Pulmonary artery endothelial cell (primary cell): ENCODE results near the gene NFATC2. TPM values are rescaled to one million over a fixed set of nuclear protein-coding genes. Genes with fewer than 3 reads are reported as not detected.
A peak's percentile ranks its signal among the peaks of the same experiment; 100 is the strongest.
"Not testable (repeated sequence)": the region's sequence is repeated elsewhere in the genome, so short reads cannot be mapped to it uniquely, and the experiment has no call there.

Experiments used
- DNase-seq: peaks from one replicate; pipeline ENCODE4 v3.0.0-alpha.2; 2011; ENCODE audit warnings: low read depth, low spot score
- total RNA-seq: library from RNA; depleted of rRNA; stranded (reverse); fragments of >200 nt; gene quantifications from 2 replicates; pipeline ENCODE4 v1.2.3, GENCODE V29; 2014

Gene NFATC2
- total RNA-seq, 1 donor from 2014 or later = 1.6 TPM

DNA sequence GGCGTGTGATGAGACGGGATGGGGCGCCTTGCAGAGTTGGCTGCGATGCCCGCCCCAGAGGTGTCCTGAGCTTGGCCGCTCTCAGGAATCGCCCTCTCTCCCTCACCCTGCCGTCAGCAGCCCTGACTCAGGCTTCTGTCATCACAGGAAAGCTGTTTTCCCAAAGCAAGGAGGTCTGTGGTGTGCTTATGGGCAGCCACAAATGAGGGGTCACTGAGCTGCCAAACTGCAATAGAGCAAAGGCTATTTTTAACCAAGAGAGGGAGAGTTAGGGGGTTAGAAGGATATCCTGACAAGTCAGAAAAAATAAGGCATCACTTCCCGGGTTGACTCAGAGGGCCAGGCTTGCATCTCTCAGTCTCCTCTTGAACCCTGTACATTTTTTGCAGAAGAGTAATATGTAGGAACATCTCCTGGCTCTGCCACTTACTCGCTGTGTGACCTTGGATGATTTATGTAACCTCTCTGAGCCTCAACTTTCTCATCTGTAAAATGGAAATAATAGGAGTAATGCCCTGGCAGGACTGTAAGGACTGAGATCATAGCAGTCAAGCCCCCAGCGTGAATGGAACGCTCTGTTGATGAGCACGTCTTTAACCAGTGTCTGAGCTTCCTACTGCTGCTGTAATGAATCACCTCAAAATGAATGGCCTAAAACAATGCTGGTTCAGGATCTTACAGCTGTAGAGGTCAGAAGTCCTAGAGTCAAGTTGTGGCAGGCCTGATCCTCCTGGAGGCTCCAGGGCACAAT is 181.9 kb downstream of the NFATC2 start:
- DNase-seq = peak; percentile 96

DNA sequence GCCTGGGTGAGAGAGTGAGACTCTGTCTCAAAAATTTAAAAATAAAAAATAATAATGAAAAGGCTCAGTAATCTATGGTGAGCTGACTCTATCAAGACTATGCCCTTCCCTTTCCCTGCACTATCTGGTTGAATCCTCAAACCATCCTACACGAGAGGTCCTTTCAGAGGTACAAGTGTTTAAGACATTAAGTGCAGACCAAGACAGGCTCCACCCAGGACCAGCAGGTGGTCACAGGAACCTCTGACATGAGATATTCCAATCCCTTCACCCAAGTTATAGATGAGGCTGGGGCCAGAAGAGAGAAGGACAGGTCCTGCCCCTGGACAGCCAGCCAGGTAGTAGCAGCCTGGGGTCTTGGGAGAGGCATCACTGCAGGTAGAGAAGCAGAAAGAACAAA is 182.6 kb downstream of the NFATC2 start:
- DNase-seq = no peak

DNA sequence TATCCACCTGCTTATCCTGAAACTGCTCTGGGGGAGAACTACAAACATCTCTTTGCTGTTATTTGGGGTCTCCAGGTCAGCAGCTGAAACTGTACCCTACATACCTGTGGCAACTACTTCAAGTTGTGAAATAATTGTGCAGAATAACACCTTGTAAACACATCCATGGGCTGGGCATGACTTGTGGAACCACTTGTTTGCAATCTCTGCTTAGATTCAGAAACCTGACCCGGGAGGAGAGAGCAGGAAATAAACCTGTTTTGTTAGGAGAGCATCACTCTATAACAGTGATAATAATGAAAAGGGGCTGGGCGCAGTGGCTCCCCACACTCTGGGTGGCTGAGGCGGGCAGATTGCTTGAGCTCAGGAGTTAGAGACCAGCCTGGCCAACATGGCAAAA is 183.1 kb downstream of the NFATC2 start:
- DNase-seq = no peak

DNA sequence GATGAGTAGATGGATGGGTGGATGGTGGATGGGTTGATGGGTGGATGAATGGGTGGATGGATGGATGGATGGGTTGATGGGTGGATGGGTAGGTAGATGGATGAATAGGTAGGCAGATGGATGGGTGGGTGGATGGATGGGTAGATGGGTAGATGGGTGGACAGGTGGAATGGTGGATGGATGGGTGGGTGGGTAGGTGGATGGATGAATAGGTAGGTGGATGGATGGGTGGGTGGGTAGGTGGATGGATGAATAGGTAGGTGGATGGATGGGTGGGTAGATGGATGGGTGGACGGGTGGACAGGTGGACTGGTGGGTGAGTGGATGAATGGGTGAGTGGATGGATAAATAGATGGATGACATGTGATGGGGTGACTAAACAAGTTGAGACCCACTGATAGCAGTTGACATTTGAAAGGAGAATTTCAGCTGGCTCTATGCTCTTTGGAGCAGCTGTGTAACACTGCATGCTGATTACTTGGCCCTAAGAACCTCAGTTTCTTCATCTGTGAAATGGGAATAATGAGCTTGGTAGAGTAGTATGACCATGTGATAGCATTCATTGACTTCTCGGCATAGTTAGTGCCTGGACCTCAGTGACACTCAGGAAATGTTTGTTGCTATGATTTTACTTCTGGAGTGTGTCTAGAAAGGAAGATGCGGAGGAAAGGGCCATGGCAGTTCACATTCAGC is 184.3 kb downstream of the NFATC2 start:
- no peak for DNase-seq

DNA sequence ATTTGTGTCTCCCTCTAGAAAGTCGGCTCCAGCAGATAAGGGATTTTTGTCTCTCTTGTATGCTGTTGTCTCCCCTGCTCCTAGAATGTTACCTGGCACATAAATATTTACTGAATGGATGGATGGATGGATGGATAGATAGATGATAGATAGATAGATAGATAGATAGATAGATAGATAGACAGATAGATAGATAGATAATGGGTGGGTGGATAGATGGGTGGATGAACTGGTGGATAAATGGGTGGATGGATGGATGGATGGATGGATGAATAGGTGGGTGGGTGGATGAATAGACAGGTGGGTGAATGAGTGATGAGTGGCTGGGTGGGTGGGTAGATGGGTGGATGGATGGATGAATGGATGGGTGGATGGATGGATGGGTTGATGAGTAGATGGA is 185.0 kb downstream of the NFATC2 start:
- DNase-seq = no peak

DNA sequence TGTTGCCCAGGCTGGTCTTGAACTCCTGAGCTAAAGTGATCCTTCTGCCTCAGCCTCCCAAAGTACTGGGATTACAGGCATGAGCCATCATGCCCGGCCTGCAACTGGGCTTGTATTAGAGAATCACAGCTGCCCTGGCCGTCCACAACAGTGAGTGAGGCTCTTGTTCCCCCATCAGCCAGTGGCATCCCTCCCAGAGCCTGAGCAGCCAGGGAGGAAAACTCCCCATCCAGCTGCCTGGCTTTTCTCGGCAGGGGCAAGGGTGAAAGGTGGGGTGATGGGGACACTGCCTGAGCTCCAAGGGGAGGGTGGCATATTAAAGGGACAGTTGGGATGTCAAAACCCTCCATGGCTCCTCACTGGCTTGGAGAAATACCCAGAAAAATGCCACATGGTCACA is 185.6 kb downstream of the NFATC2 start:
- no peak for DNase-seq

DNA sequence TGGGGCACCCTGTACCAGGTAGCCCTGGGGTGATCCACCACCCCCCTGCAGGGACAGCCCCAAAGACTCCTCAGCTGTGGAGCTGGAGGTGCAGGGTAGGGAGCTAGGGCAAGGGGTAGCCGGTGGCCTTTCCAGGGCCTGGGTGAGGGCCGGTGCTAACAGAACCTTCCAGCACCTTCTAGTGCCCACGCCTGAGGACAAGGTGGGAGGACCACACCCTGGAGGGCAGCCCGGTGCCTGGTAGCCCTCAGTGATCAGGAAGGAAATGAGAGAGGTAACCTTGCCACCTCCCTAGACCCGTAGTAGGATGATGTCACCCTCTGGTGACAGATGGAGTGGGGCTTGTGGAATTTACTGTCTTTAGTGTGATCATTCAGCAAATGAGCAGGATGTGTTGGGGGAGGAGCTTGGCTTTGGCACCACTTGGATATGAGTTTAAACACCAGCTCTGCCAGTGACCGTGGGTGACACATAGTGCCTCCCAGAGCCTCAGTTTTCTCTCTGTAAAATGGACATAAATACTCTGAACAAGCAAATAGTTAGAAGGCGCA is 187.7 kb downstream of the NFATC2 start:
- no peak for DNase-seq

DNA sequence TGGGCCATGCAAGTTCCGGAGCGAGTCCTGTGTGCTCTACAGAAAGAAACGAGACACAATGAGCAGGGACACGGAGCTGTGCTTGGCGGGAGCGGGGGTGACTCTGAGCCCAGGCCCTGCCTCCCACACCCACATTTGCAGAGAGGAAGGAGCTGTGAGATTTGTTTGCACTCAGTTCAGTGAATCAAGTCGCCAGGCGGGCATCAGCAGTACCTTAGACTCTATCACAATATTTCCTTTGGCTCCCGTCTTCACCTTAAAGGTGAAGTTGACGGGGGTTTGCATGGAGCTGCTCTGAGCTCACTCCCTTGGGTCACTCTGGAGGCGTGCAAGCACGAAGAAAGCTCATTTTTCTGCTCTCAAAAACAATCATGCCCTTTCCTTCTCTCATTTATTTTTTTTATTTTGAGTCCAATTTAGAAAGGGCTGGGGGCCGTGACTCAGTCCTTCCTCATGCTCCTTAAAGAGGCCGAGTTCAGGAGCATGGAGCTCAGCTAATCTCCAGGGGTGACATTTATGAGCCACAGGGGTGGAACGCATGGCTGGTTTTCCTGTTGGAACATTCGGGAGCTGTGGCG is 188.2 kb downstream of the NFATC2 start:
- DNase-seq = no peak

DNA sequence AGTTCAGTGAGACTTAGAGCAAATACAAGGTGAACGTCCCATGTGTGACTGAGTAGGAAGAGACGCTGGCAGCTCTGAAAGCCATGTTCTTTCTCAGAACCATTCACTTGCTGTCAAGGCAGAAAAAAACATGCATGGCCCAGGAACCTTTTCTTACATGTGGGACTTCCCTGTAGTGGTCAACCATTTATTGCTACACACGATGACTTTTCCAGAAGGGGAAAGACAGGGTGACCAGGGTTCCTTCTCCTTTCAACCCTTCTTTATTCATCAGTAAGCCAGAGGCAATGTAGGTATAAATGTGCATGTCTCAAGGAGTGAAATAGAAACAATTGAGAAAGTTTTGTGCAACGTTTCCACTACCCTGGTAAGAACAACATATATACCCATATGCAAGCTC is 189.0 kb downstream of the NFATC2 start:
- no peak for DNase-seq

DNA sequence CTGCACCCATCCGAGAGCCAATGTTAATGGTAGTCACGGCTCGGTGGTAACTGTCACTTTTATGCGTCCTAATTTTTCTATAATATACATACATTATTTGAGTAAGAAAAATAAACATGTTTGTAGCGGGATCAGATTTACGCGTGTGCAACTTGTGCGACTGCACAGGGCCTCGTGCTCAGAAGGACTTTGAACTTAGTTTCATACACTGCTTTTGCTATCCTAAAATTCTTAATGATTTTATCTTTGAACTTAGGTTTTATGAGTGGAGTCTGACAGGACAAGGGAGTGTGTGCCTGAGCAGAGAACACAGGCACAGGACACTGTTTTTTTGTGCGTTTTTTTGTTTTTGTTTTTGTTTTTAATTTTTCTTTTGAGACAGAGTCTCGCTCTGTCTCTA is 189.7 kb downstream of the NFATC2 start:
- no peak for DNase-seq

DNA sequence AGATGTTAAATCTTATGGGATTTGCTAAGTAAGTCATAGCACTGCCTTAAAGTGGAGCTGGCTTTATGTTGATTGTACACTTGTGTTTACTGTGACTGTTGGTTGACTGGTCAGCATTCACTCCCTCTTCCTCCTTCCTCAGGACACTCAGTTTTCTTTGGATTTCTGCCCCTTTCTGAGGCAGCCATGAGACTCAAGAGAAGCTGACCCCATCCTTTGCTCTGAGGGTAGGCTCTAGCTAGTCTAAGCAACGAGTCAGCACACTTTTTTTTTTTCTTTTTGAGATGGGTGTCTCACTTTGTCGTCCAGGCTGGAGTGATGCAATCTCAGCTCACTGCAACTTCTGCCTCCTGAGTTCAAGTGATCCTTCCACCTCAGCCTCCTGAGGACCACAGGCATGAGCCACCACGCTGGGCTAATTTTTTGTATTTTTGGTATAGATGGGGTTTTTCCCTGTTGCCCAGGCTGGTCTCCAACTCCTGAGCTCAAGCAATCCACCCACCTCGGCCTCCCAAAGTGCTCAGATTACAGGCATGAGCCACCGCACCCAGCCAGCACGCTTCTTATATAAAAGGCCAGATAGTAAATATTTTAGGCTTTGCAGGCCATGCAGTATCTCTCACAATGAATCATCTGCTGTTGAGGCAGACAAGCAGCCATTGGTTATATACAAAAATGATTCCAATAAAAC is 191.4 kb downstream of the NFATC2 start:
- no peak for DNase-seq

DNA sequence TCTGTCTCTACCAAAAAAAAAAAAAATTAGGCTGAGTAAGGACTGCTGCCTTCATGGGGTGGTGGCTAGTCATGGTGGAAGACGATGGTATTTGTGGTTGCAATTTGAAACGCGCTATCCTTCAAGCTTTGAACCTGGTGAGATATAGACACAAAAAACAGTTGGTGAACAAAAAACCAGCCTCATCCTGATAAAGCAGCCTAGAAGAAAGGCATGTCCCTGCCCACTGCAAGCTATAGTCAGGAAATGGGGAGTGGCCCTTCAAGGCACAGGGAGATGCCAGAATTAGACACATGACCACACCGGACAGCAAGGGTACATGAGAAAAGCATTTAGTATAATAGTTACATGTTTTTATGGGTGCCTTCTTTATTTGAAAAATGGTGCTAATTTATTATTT is 193.6 kb downstream of the NFATC2 start:
- no peak for DNase-seq

DNA sequence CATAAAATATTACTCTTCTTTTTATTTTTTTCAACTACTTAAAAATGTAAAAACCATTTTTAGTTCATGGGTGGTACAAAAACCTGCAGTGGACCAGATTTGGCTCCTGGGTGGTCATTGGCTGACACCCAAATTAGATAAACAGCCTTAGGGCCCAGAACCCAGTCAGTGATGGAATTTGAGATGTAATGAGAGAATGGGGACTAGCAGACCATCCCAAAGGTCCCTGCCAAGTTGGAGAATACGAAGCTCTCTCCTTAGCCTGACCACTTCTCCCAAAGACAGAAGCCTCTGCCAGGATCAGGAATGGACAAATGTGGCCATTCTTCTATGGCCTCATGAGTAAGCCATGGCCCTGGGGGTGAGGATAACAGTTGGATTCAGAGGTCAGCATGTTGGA is 194.7 kb downstream of the NFATC2 start:
- no peak for DNase-seq

DNA sequence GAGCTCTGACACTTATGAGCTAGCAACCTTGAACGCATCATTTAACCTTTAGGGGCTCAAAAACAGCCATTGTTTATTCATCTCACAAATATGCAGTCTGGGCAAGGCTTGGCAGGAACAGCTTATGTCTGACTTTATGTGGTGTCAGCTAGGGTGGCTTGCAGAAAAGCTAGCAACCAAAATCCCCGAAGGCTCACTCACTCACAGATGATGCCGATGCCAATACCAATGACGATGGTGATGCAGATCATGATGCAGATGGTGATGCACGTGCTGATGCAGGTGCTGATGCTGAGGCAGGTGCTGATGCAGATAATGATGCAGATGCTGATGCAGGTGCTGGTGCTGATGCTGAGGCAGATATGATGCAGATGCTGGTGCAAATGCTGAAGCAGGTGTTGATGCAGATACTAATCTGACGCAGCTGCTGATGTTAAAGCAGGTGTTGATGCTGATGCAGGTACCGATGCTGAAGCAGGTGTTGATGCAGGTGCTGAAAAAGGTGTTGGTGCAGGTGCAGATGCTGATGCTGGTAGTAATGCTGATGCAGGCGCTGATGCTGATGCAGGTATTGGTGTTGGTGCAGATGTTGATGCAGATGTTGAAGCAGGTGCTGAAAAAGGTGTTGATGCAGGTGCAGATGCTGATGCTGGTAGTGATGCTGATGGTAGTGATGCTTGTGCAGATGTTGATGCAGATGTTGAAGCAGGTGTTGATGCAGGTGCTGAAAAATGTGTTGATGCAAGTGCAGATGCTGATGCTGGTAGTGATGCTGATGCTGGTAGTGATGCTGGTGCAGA is 195.6 kb downstream of the NFATC2 start:
- DNase-seq = no peak

DNA sequence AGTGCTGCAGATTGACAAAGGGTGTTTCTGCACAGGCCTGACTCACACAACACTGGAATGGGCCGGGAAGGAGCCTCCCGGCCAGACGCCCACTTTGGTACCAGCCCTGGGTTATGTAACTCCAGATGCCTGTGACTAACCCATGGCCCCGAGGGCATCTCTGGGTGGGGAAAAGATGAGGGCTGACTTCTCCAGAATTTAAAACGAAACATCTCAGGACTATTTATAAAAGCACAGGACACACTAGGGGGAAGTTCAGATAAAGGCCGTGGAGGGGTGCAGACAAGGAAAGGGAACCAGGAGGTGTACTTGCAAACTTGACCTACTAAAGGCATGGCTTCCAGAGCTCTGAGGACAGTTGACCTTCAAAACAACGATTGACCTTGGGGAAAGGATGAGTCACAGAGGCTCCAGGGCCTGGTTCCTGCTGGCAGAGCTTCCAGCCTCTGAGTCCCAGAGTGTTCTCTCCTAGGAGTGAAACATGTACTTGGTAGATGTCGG is 196.9 kb downstream of the NFATC2 start:
- DNase-seq = no peak

DNA sequence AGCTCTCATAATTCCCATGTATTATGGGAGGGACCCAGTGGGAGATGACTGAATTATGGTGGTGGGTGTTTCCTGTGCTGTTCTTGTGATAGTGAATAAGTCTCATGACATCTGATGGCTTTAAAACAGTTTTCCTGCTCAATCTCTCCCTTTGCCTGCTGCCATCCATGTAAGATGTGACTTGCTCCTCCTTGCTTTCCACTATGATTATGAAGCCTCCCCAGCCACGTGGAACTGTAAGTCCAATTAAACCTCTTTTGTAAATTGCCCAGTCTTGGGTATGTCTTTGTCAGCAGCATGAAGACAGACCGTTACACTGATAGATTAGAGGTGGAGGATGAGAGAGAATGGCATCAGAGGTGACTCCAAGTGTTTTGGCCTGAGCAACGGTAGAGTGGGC is 198.7 kb downstream of the NFATC2 start:
- not testable (repeated sequence) for DNase-seq

DNA sequence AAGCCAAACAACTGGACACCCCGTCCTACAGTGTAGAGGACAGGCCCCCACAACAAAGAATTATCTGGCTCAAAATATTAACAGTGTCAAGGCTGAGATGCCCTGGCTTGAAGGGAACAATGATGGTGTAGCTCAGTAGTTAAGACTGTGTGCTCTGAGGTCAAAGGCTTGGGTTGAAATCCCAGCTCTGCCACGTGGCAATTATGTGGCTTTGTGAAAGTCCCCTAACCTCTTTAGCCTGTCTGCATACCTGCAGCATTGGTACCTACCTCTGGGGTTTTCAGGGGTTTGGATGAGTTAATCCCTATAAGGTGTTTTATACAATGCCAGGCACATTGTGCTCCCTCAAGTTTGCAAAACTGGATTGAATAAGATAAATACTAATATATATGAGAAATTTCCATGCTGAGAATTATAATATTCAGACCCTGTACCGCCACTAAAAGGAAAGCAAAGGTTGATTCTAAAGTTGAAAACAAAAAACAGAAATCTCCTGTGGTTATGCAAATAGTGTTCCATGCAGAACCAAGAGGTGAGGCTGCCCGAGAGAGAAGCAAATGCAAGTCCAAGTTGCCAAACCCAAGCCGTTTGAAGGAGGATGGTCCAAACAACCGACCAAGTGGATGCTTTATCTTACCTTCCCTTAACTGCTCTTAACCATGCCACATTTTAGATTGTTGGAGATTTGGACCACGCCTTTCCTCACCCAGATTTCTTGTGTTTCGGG is 199.8 kb downstream of the NFATC2 start:
- no peak for DNase-seq

DNA sequence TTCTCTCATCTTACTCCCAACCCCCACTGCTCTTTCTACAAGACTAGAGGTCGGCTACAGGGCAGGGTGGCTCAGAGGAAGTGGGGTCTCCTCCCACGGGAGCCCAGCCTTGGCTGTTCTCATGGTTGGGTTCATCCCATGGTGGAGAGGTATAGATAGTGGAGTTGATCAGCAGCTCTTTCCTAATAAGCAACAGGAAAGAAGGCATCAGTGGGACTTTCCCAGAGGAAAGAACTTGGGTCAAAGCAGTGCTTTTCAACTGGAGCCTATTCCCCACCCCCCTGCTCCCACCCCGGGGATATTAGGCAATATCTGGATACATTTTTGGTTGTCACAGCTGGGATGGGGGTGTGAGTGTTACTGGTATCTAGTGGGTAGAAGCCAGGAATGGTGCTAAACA is 200.9 kb downstream of the NFATC2 start:
- no peak for DNase-seq

DNA sequence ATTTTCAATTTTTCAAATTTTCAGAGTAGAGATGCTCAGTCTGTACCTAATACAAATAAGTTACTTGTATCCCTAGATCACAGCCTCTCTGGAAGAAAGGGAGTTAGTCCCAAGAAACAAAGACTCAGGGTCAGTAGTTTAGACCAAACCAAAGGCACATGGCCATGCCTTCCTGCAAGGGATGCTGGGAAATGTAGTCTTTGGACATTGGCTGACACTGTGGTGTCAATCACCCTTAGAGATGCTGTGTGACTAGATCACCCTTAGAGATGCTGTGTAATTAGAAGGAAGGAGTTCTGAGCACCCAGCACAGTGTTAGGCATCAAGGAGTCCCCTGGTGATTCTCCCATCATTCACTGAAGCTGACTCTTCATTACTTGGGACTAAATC is 202.1 kb downstream of the NFATC2 start:
- DNase-seq = no peak

DNA sequence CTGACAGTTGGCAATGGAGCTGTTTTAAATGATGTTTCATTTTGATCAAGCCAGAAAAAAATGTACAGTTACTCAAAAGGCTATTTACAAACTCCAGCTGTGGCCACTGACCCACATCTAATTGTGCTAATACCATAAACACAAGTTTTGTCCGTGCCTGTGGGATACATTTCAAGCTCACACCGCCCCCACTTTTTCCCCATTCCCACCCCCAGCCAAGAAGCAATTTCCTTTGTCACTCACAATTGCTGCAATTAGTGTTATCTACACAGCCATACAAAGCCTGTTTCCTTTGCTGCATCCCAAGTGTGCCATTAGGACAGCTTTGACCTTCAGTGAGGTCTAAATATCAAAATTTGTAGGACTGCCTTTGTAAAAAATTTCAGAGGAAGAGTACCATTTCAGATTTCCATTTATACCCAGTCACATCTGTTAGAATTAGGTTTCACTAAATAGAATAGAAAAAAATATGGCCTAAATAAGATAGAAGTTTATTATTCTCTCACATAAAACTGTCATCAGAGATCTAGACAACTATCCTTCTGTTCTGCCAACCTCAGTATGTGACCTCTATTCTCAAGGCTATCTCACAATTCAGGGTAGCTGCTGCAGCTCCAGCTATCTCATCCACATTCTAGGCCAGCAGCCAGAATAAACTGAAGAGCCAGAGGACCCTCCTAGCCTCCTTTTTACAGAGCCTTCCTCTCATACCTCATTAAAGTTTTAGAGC is 202.6 kb downstream of the NFATC2 start:
- DNase-seq = no peak
